HEK293 (cell line): ENCODE data around the gene CCDC78.

Source experiments
- CTCF ChIP-seq: fragments of 450-650 bp; formaldehyde crosslinking; IDR thresholded peaks from 2 replicates; pipeline ENCODE4 v1.5.1; 2016; ENCODE audit warnings: missing biosample characterization, missing genetic modification characterization
- IKZF3 ChIP-seq: fragments of 450-650 bp; IDR thresholded peaks from 2 replicates; pipeline ENCODE4 v1.5.0; 2018; ENCODE audit warnings: missing biosample characterization, mild to moderate bottlenecking, missing genetic modification characterization, moderate library complexity
- ZBTB11 ChIP-seq: fragments of 450-650 bp; formaldehyde crosslinking; conservative IDR thresholded peaks from 2 replicates; pipeline ENCODE4 v1.5.1; 2016; ENCODE audit warnings: low read depth, missing biosample characterization, missing genetic modification characterization
- ZNF529 ChIP-seq: fragments of 450-650 bp; formaldehyde crosslinking; IDR thresholded peaks from 2 replicates; pipeline ENCODE4 v1.5.1; 2017; ENCODE audit warnings: missing genetic modification characterization, missing biosample characterization; ENCODE audit not compliant: insufficient replicate concordance
- ZNF626 ChIP-seq: fragments of 450-650 bp; sonication (Bioruptor Pico); formaldehyde crosslinking; IDR thresholded peaks from 2 replicates; pipeline ENCODE4 v1.5.1; 2018; ENCODE audit warnings: missing biosample characterization, missing genetic modification characterization, inconsistent platforms

DNA sequence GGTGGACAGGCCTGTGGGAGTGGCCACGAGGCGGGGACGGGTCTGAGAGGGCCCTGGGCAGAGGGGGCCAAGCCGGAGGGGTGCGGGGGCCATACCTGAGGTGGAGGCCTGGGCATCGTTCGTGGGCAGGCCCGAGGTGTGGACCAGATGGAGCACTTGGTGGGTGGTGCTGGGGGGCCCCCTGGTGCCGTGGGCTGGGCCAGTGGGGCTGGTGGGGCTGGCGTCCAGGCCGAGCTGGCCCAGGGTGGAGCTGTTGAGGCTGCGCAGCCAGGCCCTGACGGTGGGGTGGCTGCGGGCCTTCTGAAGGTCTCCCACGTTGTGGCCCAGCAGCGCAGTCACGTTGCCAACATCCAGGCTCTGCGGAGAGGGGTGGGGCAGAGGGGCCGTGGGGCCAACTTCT is 43.7 kb upstream of the CCDC78 start:
- TF ChIP-seq CTCF (tag by site-specific recombination) (no peak), IKZF3 (tag by site-specific recombination) (no peak), ZNF529 (tag by site-specific recombination) (no peak), ZNF626 (no peak), ZBTB11 (tag by site-specific recombination) (no peak)
